Right ventricle myocardium superior (tissue), 1 donor: Measurements from ENCODE around the gene FGR. TPM values are rescaled to one million over a fixed set of nuclear protein-coding genes. Genes with fewer than 3 reads are reported as not detected.

Experiments used
- ATAC-seq: fragments of 200-7000 bp; cut with Tn5 transposase; one replicate; pipeline ENCODE4 v1.9.1; 2020; ENCODE audit warnings: mild to moderate bottlenecking; ENCODE audit not compliant: poor library complexity
- DNase-seq: peaks from one replicate; pipeline ENCODE4 v3.0.0-alpha.2; 2020
- intact Hi-C: fragments of 100-400 bp; cut with DNase I; formaldehyde crosslinking; loops from one replicate; pipeline ENCODE4 v1.11.2; 2022
- total RNA-seq: library from RNA; stranded (reverse); fragmentation: NEBNext Ultra II Directional; extraction: Animal tissue kit (Norgen Biotek cat#: 25700); gene quantifications from one replicate; pipeline ENCODE4 v1.2.1, GENCODE V29; 2021
- donor health status: DM: no; HTN: yes; CAD: no; lungs with severe emphysema.

FGR gene
- total RNA-seq, 1 donor from 2014 or later, result 3.7 TPM

DNA sequence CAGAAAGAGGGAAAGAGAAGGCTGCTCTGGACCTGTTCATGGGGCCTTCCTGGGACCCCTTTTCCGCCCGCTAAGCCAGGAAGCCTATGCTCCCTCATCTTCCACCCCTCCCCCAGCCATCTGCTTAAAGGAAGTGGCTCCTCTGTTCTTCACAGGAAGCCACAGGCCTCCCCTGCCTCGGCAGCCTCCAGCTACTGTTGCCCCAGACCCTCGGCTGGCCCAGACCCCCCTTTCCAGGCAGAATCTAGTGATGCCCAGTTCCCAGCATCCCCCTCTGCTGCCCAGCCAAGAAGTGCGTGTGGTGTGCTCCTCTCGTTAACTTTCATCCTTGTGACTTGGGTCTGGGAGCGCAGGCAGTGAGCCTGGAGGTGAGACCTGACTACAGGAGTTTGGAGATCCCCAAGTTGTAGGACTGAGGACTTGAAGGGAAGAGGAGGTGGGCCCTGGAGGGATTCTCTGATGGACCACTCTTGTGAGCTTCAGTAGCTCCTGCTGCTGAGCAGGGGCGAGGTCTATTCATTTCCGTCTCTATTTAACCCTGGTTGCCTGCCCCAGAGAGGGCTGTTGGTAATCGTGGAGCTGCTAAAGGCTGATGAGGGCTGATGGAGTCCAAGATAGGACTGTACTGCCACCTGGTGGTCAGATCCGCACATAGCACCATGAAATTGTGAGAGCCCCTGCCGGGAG lies 27.9 kb upstream of the FGR start:
- DNase-seq (peak; percentile 88), ATAC-seq (peak; percentile 73)
- intact Hi-C loops, result loop anchor here (10.0 kb wide), 1 partner anchor 258 kb away; no protein-coding TSS in a partner anchor

DNA sequence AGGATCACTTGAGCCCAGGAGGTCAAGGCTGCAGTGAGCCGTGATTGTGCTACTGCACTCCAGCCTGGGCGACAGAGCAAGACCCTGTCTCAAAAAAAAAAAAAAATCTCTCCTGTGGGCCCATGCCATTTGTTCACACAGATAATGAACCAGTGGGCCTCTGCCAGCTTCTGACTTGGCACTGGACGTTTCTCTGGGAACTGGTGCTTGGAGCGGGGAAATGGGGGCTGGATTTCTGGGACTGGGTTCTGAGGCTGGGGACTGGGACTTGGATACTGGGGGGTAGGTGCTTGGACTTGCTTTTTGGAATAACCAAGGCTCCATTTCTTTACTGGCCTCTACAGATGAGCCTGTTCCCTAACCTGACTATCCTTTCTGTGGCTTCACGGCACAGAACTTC lies 27.3 kb upstream of the FGR start:
- ATAC-seq, result no peak
- intact Hi-C loops, result loop anchor here (10.0 kb wide), 1 partner anchor 257 kb away; no protein-coding TSS in a partner anchor
- DNase-seq, result no peak

DNA sequence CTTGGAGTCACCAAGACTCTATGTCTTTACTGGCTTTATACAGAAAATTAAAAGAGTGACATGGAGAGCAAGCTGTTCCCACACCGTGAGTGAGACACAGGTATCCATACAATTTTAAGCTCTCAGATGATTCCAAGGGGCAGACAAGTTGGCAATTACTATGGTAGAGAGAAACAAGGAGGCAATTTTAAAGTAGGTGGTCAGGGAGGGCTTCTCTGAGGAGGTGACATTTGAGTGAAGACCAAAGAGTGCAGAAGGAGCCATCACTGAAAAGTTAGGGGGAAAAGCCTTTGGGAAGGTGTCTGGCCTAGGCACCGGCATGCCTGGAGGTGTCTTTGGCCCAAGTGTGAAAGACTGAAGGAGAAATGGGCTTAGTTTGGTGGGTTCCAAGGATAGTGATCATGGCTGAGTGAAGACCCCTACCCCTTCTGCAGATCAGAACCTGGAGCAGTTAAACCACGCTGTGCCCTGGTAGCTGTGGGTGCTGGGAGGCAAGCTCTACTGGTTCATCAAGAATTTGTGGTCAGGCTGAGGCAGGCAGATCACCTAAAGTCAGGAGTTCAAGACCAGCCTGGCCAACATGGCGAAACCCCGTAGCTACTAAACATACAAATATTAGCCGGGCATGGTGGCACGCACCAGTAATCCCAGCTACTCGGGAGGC lies 26.6 kb upstream of the FGR start:
- intact Hi-C loops, result loop anchor here (2.0 to 10.0 kb wide), 2 partner anchors 51 to 257 kb away; no protein-coding TSS in a partner anchor
- ATAC-seq (no peak), DNase-seq (no peak)

DNA sequence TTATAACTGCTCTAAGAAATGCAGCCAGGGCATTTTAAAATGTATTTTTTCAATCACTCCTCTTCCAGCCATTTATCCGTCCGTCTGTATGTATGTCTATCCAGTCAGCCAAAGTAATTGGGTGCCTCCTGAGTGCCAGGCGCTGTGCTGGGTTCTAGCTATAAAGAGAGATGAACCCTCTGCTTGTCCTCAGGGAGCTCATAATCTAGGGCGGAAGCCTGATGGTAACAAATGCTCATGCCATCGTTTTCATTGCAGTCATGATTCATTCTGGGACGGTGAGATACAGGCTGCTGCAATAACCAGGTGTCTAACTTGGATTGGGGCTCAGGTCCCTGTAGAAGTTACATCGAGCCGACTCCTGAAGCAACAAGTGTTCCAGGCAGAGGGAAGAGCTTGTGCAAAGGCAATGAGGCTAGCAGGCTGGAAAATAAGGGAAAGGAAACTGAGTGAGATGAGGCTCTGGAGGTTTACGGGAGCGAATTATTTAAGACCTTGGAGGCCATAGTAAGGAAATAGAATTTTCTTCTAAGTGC lies 25.4 kb upstream of the FGR start:
- ATAC-seq (no peak), DNase-seq (no peak)
- intact Hi-C loops, result loop anchor here (2.0 to 10.0 kb wide), 2 partner anchors 50 to 256 kb away; no protein-coding TSS in a partner anchor

DNA sequence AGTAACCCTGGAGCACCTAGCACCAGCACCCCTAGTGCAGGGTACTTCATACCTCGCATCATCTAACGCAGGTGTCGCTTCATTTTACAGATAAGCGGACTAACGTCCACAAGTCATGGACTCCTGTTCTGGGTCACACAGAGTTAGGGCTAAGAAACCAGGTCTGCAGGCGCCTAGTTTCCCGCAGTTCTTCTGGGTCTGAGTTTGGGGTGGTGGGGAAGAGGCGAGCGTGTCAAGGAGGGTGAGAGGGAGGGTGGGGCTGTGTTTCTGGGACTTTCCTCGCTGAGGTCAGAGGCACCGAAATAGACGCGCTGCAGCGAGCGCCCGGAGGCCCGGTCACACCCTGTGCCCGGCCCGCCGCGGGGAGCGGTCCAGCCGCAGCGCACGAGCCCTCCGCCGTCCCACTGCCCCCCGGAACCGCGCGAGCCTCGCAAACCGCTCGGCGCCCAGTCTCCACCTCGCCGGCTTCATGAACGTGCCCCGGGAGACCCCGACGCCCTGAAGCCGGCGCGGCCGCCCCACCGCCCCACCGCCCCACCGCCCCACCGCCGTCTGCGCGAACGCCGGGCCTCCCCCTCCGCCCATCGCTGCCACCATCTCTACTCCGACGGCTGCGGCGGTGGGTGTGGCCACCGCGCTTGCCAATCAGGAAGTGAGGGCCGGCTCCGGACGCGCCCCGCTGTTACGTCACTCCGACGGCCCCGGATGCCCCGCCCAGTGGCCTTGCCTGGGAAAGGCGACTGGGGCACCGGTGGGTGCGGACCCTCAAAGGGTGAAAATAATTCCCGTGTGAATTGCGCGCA lies 24.7 kb upstream of the FGR start:
- ATAC-seq (peak; percentile 90), DNase-seq (peak; percentile 96)
- intact Hi-C loops, result loop anchor here (2.0 to 10.0 kb wide), 2 partner anchors 49 to 255 kb away; no protein-coding TSS in a partner anchor

DNA sequence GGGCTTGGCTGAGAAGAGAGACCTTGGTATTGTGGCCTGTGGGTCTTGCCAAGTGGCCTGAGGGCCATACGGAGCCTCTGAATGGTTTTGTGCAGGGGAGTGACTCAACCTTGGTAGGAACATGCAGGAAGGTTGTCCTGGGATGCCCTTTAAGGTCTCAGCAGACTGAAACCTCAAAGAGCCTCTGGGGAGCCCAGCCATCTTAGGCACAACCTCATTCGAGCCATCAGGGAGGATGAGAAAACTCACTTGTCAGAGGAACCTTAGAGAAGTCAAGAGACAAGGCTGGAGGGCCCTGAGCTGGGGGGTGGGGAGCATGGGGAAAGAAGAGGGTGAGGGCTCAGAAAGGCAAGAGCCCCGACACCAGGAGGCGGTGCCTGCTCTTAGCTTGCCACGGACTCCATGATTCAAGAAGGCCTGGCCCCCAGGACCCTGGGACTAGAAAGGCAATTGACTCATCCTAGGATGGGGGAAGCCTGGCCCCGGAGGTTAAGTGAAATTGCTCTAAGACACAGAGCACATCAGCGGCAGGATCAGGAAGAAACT lies 24.0 kb upstream of the FGR start:
- intact Hi-C loops, result no loop called here
- no peak for ATAC-seq
- DNase-seq, result no peak

DNA sequence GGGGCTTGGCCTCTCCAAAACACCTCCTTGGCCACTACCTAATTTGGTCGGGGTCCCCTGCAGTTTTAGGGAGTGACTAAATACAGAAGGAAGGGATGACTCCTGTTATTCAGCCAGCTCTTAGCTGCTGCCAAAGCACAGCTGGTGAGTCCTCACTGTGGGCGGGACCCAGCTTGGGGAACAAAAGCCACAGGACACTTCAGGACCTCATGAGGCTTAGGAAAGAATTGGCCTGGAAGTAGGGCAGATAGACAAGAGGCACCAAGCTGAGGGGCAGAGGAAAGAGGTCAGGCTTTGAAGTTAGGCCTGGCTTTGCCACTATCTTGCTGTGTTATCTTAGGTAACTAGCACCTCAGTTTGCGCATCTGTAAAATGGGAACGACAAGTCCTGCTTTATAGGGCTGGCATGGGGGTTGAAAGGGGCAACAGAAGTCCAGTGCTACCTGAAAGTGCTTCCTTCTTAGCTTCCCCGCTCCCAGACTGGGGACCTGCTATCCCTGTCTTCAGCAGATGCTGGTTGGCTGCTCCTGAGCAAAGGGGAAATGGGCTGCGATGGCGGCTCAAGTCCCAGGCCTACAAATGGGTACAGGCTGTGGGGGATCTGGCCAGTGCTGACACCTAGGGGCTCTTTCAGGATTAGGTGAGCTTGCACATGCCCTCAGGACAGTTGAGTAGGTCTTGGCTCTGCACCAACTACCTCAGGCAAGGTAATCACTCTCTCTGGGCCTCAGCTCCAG lies 21.3 kb upstream of the FGR start:
- DNase-seq, result peak; percentile 80
- ATAC-seq, result peak; percentile 48
- intact Hi-C loops, result no loop called here

DNA sequence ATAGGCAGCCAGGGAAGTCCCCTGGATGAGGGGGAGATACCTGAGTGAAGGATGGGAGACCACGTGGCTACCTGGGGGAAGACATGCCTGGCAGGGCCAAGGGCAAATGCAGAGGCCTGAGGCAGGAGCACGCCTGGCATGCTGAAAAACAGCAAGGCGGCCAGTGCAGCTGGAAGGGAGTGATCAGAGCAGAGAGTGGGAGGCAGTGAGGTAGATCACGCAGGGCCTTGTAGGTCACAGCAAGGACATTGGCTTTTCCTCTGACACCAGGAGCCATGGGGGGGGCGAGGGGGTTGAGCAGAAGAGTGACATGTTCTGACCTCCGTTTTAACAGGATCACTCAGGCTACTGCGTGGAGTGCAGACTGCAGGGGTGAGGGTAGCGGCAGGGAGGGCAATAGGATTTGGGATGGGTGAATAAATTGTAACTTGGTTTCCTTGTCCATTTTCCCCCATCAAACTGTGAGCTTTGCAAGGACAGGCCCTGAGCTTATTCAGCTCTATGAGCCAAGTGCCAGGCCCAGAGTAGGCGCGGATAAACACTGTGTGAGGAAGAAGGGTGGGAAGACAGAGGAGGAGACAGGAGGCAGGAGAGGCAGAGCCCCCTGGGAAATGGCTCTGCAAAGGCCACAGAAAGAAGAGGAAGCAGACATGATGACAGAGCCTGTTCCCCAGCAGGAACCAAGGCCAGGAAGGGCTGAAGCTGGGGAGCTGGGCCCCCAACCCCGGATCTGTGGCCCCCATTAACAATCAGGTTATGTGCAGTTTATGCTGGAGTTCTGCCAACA lies 20.4 kb upstream of the FGR start:
- DNase-seq (peak; percentile 47), ATAC-seq (peak; percentile 2)
- intact Hi-C loops, result no loop called here

DNA sequence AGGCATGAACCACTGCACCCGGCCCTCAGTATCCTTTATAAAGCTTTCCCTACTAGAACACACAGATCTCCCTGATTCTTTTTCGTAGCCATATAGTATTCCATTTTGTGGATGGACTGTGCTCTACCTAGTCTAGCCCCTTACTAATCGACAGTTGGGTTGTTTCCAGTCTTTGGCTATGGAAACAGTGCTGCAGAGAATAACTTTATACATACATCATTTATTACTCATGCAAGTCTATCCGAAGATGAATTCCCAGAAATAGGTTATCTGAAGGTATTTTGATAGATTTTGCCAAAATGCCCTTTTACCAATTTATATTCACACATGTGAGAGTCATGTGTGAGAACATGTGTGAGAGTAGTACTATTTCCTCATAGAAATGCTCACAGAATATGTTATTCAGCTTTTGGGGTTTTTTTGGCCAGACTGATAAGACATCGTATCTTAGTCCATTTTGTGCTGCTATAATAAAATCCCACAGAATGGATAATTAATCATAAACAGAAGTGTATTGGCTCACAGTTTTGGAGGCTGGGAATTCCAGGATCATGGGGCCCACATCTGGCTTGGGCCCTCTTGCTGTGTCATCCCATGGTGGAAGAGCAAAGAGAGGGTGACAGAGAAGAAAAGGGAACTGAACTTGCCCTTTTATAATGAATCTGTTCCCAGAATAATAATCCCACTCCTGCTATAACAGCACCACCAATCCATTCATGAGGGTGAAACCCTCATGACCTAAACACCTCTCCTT lies 17.3 kb upstream of the FGR start:
- intact Hi-C loops, result no loop called here
- ATAC-seq (no peak), DNase-seq (no peak)

DNA sequence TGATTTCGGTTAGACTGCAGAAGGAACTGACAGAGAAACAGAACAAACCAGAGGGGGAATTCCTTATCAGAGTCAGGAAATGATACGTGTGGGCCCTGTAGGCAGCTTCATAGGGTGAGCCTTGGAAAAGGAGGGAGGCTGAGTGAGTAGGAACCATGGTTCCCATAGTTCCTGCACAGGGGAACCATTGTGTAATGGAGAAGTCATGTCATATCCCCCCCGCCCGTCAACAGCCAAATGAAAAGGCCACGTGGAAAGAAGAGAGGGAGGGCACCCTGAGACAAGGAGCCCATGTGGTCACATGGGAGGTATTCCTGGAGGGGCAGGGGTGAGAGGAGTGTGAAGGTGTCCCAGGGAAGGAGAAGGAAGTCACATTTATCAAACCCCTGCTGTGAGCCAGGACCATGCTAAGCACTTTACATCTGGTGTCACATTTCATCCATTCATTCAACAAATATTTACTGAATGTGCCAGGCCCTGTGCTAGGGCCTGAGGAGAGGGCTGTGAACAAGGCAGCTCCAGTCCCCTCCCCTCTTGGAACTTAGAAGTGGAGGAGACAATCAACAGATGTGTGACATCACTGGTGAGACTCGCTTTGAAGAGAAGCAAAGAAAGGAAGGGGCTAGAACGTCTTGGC lies 15.7 kb upstream of the FGR start:
- intact Hi-C loops, result no loop called here
- peak; percentile 22 for ATAC-seq
- no peak for DNase-seq

DNA sequence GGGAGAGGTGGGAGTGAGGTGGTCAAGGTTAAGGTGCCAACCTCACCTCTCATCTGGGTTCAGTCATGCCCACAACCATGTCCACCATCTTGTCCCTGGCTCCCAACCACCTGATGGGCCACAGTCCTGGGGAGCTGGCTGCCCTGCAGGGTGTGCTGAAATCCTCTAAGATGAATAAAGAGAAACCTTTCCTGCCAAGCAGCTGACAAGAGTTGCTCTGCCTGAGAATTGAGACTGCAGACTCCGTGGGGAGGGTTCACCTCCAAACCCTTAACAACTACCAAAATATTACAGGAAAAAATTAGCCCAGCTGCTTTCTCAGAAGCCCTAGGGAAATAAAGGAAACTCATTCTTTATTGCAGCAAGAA lies 15.2 kb upstream of the FGR start:
- DNase-seq (no peak), ATAC-seq (no peak)
- intact Hi-C loops, result no loop called here

DNA sequence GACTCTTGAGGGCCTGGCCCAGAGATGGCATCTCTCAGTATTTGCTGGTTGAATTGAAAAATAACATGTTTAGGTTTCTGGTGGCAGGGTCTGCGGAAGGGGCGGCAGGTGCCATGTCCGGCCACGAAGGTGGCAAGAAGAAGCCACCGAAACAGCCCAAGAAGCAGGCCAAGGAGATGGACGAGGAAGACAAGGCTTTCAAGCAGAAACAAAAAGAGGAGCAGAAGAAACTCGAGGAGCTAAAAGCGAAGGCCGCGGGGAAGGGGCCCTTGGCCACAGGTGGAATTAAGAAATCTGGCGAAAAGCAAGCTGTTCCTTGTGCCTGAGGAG lies 14.3 kb upstream of the FGR start:
- DNase-seq, result no peak
- no peak for ATAC-seq
- intact Hi-C loops, result no loop called here

DNA sequence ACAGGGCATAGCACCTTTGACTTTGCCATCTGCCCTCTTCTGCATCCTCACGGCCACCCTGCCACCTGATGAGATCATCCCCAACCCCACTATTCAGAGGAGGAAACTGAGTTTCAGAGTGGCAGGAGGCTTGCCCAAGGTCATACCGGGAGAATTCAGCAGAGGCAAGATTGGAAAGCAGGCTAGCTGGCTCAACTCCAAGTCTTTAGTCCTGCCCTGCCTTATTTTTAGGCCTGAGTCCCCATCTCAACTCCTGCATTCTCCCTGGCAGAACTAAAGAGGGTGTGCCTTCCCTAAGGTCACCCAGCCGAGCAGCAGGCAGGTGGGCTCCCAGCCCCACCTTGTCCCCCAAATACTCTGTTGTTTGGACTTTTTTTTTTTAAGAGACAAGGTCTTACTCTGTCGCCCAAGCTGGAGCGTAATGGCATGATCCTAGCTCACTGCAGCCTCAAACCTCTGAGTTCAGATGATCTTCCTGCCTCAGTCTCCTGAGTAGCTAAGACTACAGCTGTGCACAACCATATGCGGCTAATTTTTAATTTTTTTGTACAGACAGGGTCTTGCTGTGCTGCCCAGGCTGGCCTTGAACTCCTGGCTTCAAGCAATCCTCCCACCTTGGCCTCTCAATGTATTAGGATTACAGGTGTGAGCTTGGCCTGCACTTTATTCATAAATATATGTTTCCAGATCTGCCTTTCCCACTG lies 13.8 kb upstream of the FGR start:
- intact Hi-C loops, result no loop called here
- no peak for DNase-seq
- peak; percentile 76 for ATAC-seq

DNA sequence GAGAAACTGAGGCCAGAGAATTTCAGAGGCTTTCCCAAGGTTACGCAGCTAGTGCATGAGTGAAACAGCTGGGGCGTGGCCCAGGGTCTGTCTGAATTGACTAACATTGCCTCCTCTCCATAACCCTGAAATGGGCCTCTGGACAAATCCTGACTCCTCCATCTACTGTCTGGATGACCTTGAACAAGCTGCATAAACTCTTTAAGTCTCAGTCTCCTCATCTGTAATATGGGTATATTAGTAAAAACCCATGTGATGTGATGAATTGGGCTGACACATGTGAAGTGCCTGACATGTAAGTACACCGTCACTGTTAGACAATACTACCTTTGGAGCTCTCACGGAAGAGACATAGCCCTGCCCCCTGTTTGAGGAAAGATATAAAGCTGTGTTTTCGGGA lies 12.3 kb upstream of the FGR start:
- no peak for ATAC-seq
- intact Hi-C loops, result no loop called here
- no peak for DNase-seq

DNA sequence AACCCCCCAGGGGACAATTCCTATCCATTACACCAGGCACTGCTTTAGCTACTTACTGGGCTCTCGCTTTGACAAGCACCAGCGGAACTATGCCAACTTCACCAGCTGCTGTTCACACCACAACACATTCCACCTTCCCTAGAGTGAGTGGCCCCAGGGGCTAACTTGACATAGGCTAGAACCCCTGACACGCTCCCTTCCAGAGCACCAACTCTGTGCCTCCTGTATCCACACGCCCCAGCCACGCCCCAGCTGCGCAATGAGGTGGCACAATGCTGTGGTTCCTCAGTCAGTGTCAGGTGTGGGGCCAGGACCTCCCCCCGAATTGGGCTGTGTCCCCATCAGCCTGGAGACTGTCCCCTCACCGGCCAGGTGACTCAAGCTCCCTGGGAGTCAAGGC lies 11.7 kb upstream of the FGR start:
- ATAC-seq (peak; percentile 48), DNase-seq (peak; percentile 46)
- intact Hi-C loops, result no loop called here

DNA sequence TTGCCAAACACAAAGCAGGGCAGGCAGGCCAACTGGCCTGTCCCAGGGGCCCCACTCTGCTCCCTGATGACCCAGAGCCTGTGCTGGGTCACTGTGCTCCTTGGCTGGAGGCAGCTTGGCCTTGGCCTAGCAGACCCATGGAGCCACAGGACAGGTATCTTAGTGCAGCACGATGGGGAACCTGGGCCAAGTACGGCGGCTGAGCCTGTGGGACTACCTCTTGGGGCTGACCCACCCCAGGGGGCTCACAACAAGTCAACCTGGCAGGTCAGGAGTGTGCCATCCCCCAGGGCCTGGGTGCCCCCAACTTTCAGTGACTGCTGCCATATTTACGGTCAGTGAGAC lies 10.1 kb upstream of the FGR start:
- ATAC-seq (no peak), DNase-seq (no peak)
- intact Hi-C loops, result no loop called here
